ENCODE results near the gene USH1C. TPM values are rescaled to one million over a fixed set of nuclear protein-coding genes. Genes with fewer than 3 reads are reported as not detected.
A peak's percentile ranks its signal among the peaks of the same experiment; 100 is the strongest.

The USH1C gene
- total and polyA plus RNA-seq, 4 donors: 0.10 to 0.55 (median 0.13) TPM

DNA sequence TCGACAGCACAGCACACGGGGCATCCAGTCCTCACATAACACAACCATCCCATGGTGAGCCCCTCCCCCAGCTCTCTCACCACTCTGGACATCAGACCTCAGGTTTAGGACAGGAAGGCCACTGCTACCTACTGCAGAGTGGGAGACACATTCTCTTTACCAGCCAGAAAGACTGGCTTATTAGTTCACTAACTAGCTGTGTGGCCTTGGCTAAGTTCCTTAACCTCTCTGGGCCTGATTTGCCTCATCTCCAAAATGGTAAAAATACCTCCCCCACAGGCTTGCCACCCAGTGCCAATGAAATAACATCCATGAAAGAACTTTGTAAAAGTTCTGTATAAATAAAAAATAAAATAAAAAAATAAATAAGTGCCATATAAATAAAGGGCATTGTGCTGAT is 32.1 kb downstream of the USH1C start:
- Histone ChIP-seq H3K36me3 (ENCODE audit: control insufficient read depth in 4 of 4, insufficient read depth in 4 of 4, low read length in 4 of 4) (no peaks in the 10 kb centered on the region), H3K9me3 (ENCODE audit: control insufficient read depth in 4 of 4, insufficient read depth in 3 of 4, low read length in 3 of 4) (no peaks in the 10 kb centered on the region), H3K27me3 (ENCODE audit: control insufficient read depth in 3 of 3, insufficient read depth in 3 of 3, low read length in 2 of 3) (no peaks in the 10 kb centered on the region), H3K27ac (ENCODE audit: low read depth in 1 of 2, low read length in 1 of 2) (no peak overlapping the region), H3K4me1 (ENCODE audit: control insufficient read depth in 5 of 5, insufficient read depth in 5 of 5, low read length in 5 of 5) (peaks cover 0 to 2% (median 0%) of the 10 kb centered on the region in 5 donors), H3K4me3 (no peak overlapping the region), H3K9ac (ENCODE audit: insufficient read depth in 1 of 2, low read length in 2 of 2) (no peak overlapping the region)
- WGBS, 2 donors: 31 to 36% methylated on average over 2 of the region's 2 CpGs
- ATAC-seq (ENCODE audit: insufficient read depth, low FRiP score) (no peak), DNase-seq (no peak)
- TF ChIP-seq, protein P1, sequence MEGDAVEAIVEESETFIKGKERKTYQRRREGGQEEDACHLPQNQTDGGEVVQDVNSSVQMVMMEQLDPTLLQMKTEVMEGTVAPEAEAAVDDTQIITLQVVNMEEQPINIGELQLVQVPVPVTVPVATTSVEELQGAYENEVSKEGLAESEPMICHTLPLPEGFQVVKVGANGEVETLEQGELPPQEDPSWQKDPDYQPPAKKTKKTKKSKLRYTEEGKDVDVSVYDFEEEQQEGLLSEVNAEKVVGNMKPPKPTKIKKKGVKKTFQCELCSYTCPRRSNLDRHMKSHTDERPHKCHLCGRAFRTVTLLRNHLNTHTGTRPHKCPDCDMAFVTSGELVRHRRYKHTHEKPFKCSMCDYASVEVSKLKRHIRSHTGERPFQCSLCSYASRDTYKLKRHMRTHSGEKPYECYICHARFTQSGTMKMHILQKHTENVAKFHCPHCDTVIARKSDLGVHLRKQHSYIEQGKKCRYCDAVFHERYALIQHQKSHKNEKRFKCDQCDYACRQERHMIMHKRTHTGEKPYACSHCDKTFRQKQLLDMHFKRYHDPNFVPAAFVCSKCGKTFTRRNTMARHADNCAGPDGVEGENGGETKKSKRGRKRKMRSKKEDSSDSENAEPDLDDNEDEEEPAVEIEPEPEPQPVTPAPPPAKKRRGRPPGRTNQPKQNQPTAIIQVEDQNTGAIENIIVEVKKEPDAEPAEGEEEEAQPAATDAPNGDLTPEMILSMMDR (IDR thresholded peaks at IDR 0.05; ENCODE audit: control extremely low read depth, extremely low read depth): no peak

DNA sequence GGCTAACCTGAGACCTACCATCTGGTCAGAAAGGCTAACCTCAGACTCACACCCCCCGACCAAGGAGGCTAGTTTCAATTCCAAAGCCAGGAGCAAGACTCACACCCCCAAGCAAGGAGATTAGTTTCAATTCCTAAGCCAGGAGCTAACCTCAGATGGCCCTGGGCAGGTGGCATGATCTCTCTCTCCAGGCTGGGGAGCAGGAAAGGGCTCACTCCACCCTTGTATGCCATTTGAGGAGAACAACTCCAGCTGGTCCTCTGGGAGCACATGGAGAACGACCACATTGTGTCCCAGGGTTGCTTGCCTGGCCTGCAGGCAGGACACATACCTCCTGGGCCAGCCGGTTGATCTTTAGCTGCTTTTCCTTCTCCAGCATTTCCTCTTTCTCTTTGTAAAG is 32.6 kb downstream of the USH1C start:
- no peak overlapping the region for H3K4me3 ChIP-seq
- no peaks in the 10 kb centered on the region for H3K9me3 ChIP-seq (ENCODE audit: control insufficient read depth in 4 of 4, insufficient read depth in 3 of 4, low read length in 3 of 4)
- 43 to 51% methylated on average over 3 of the region's 3 CpGs for WGBS, 2 donors
- H3K9ac ChIP-seq (ENCODE audit: insufficient read depth in 1 of 2, low read length in 2 of 2): no peak overlapping the region
- no peaks in the 10 kb centered on the region for H3K36me3 ChIP-seq (ENCODE audit: control insufficient read depth in 4 of 4, insufficient read depth in 4 of 4, low read length in 4 of 4)
- ATAC-seq (ENCODE audit: insufficient read depth, low FRiP score): no peak
- TF ChIP-seq, protein P1 (IDR thresholded peaks at IDR 0.05; ENCODE audit: control extremely low read depth, extremely low read depth): no peak
- no peak overlapping the region for H3K27ac ChIP-seq (ENCODE audit: low read depth in 1 of 2, low read length in 1 of 2)
- no peak for DNase-seq
- no peaks in the 10 kb centered on the region for H3K27me3 ChIP-seq (ENCODE audit: control insufficient read depth in 3 of 3, insufficient read depth in 3 of 3, low read length in 2 of 3)
- H3K4me1 ChIP-seq (ENCODE audit: control insufficient read depth in 5 of 5, insufficient read depth in 5 of 5, low read length in 5 of 5): peaks cover 0 to 2% (median 0%) of the 10 kb centered on the region in 5 donors

GRCh38 chr11:17510507-17511206 is 33.6 kb downstream of the USH1C start:
- no peak overlapping the region for H3K27ac ChIP-seq (ENCODE audit: low read depth in 1 of 2, low read length in 1 of 2)
- peak in 1 of 3 donors; percentile 17 for DNase-seq
- H3K9me3 ChIP-seq (ENCODE audit: control insufficient read depth in 4 of 4, insufficient read depth in 3 of 4, low read length in 3 of 4): no peaks in the 10 kb centered on the region
- H3K4me1 ChIP-seq (ENCODE audit: control insufficient read depth in 5 of 5, insufficient read depth in 5 of 5, low read length in 5 of 5): no peaks in the 10 kb centered on the region
- no peak overlapping the region for H3K9ac ChIP-seq (ENCODE audit: insufficient read depth in 1 of 2, low read length in 2 of 2)
- no peaks in the 10 kb centered on the region for H3K36me3 ChIP-seq (ENCODE audit: control insufficient read depth in 4 of 4, insufficient read depth in 4 of 4, low read length in 4 of 4)
- no peak for ATAC-seq (ENCODE audit: insufficient read depth, low FRiP score)
- H3K27me3 ChIP-seq (ENCODE audit: control insufficient read depth in 3 of 3, insufficient read depth in 3 of 3, low read length in 2 of 3): no peaks in the 10 kb centered on the region
- 63 to 90% methylated on average over 4 of the region's 4 CpGs for WGBS, 2 donors
- TF ChIP-seq, protein P1 (IDR thresholded peaks at IDR 0.05; ENCODE audit: control extremely low read depth, extremely low read depth): no peak
- H3K4me3 ChIP-seq: no peak overlapping the region

GRCh38 chr11:17508791-17509190 is 35.4 kb downstream of the USH1C start:
- Histone ChIP-seq H3K27me3 (ENCODE audit: control insufficient read depth in 3 of 3, insufficient read depth in 3 of 3, low read length in 2 of 3) (no peaks in the 10 kb centered on the region), H3K36me3 (ENCODE audit: control insufficient read depth in 4 of 4, insufficient read depth in 4 of 4, low read length in 4 of 4) (no peaks in the 10 kb centered on the region), H3K9me3 (ENCODE audit: control insufficient read depth in 4 of 4, insufficient read depth in 3 of 4, low read length in 3 of 4) (no peaks in the 10 kb centered on the region), H3K9ac (ENCODE audit: insufficient read depth in 1 of 2, low read length in 2 of 2) (no peak overlapping the region), H3K4me1 (ENCODE audit: control insufficient read depth in 5 of 5, insufficient read depth in 5 of 5, low read length in 5 of 5) (no peaks in the 10 kb centered on the region), H3K27ac (ENCODE audit: low read depth in 1 of 2, low read length in 1 of 2) (no peak overlapping the region), H3K4me3 (no peak overlapping the region)
- TF ChIP-seq, protein P1 (IDR thresholded peaks at IDR 0.05; ENCODE audit: control extremely low read depth, extremely low read depth): no peak
- ATAC-seq (ENCODE audit: insufficient read depth, low FRiP score) (no peak), DNase-seq (no peak)
- WGBS, 2 donors: 38 to 48% methylated on average over 3 of the region's 3 CpGs

All from lung (tissue), 12 donors.